ENCODE measurements around the gene CD83. TPM values are rescaled to one million over a fixed set of nuclear protein-coding genes. Genes with fewer than 3 reads are reported as not detected.
A peak's percentile ranks its signal among the peaks of the same experiment; 100 is the strongest.

Gene CD83
- total RNA-seq, 1 experiment from 2014 or later, result 7.0 TPM

DNA sequence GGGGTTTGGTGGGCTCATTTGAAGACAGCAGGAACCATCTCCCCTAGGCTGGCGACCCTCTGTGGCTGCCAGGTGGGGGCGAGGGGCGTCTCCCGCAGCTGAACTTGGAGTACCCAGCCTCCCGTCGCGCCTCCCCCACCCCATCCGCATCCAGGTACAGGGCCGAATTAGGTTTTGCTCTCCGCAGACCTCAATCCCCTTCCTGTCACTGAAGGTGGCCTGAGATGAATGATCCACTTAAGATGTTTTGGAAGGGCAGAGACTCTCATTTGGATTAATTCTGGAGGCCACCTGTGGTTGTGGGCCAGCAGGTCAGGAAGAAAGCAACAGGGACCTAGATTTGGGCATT lies 493 bp downstream of the CD83 start:
- Mint-ChIP-seq H3K36me3 (ENCODE audit: insufficient read depth in 1 of 3, low read depth in 3 of 3) (peaks cover 0 to 2% (median 0%) of the 10 kb centered on the region in 3 experiments; a peak in 1 of 7 replicates), H3K4me3 (peak overlapping the region; percentile 93 to 96), H3K27me3 (ENCODE audit: low read depth) (peaks cover 29% of the 10 kb centered on the region), H3K9me3 (no peaks in the 10 kb centered on the region), H3K27ac (peak overlapping the region in 1 of 3 experiments; percentile 93; a peak in 1 of 7 replicates), H3K4me1 (peaks cover 6 to 7% of the 10 kb centered on the region in 2 experiments)
- no peak overlapping the region for H4K8ac ChIP-seq (replicated peaks; ENCODE audit: insufficient read length, low read depth, low read length)
- no peak overlapping the region for H2AFZ ChIP-seq (ENCODE audit: low read length)
- no peak overlapping the region for H3K56ac ChIP-seq (ENCODE audit: insufficient read length, low read depth, low read length)
- no peaks in the 10 kb centered on the region for H3K79me1 ChIP-seq (ENCODE audit: insufficient read depth, low read depth, low read length, poor library complexity, severe bottlenecking)
- H3T11ph ChIP-seq (ENCODE audit: low read length), result no peak overlapping the region
- H3K23ac ChIP-seq (ENCODE audit: insufficient read length, low read depth, low read length), result no peak overlapping the region
- no peak overlapping the region for H4K91ac ChIP-seq (ENCODE audit: insufficient read length, low read depth, low read length)
- no peak overlapping the region for H2BK15ac ChIP-seq (ENCODE audit: low read depth, low read length)
- no CpG with 5 or more reads among the region's 10 CpGs for WGBS (ENCODE audit: extremely low coverage, insufficient read length, low lambda C conversion rate)
- no peaks in the 10 kb centered on the region for H3K79me2 ChIP-seq (ENCODE audit: insufficient read depth, low read length)
- no peak overlapping the region for H4K5ac ChIP-seq (ENCODE audit: insufficient read length, low read depth, low read length)
- H3K9me3 ChIP-seq (ENCODE audit: control insufficient read depth, low read depth, low read length), result no peaks in the 10 kb centered on the region
- H3K4me2 ChIP-seq (ENCODE audit: insufficient read depth, insufficient read length, low read length), result peak overlapping the region; percentile 90
- TF ChIP-seq, protein P1, sequence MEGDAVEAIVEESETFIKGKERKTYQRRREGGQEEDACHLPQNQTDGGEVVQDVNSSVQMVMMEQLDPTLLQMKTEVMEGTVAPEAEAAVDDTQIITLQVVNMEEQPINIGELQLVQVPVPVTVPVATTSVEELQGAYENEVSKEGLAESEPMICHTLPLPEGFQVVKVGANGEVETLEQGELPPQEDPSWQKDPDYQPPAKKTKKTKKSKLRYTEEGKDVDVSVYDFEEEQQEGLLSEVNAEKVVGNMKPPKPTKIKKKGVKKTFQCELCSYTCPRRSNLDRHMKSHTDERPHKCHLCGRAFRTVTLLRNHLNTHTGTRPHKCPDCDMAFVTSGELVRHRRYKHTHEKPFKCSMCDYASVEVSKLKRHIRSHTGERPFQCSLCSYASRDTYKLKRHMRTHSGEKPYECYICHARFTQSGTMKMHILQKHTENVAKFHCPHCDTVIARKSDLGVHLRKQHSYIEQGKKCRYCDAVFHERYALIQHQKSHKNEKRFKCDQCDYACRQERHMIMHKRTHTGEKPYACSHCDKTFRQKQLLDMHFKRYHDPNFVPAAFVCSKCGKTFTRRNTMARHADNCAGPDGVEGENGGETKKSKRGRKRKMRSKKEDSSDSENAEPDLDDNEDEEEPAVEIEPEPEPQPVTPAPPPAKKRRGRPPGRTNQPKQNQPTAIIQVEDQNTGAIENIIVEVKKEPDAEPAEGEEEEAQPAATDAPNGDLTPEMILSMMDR (conservative IDR thresholded peaks at IDR 0.05), result no peak
- no peak overlapping the region for H2BK120ac ChIP-seq (ENCODE audit: low read depth, low read length, poor library complexity, severe bottlenecking)
- H2AK5ac ChIP-seq (ENCODE audit: insufficient read length, low read length), result no peak overlapping the region
- H3K9ac ChIP-seq (ENCODE audit: extremely low read depth, insufficient read length, low read length), result peak overlapping the region; percentile 35
- peaks cover 4% of the 10 kb centered on the region; the same call in 1 of the 2 replicates for H3K4me1 ChIP-seq (ENCODE audit: insufficient read depth, low read length)
- no peak overlapping the region for H3K27ac ChIP-seq (ENCODE audit: insufficient read length, low read depth, low read length)
- peaks cover 11% of the 10 kb centered on the region for H3K23me2 ChIP-seq (ENCODE audit: insufficient read length, low read depth, low read length, poor library complexity, severe bottlenecking)
- H3K4ac ChIP-seq (ENCODE audit: low read depth, low read length), result no peak overlapping the region
- H3K18ac ChIP-seq (ENCODE audit: insufficient read length, low read depth, low read length), result no peak overlapping the region
- no peak overlapping the region for H3K14ac ChIP-seq (ENCODE audit: insufficient read depth, low read length)
- H2BK5ac ChIP-seq (ENCODE audit: insufficient read length, low read length), result no peak overlapping the region
- DNase-seq, result no peak
- H3K27me3 ChIP-seq (ENCODE audit: insufficient read depth, low read length), result no peaks in the 10 kb centered on the region; the same call in 1 of the 2 replicates
- no peaks in the 10 kb centered on the region for H4K20me1 ChIP-seq (ENCODE audit: control insufficient read depth, insufficient read depth, insufficient read length)
- H2BK20ac ChIP-seq (ENCODE audit: low read depth, low read length, poor library complexity, severe bottlenecking), result no peak overlapping the region
- H2BK12ac ChIP-seq (ENCODE audit: insufficient read length, low read depth, low read length), result no peak overlapping the region
